H1 (cell line): ENCODE data around the gene SETD9. TPM values are rescaled to one million over a fixed set of nuclear protein-coding genes. Genes with fewer than 3 reads are reported as not detected.

ENCODE experiments used
- CTCF ChIA-PET: fragments of 300-600 bp; sonication (Branson Sonifier 250); formaldehyde crosslinking; loops from one replicate; lab custom pipeline; 2021; ENCODE audit not compliant: partially characterized antibody; lab: Charles Lee
- POLR2A ChIA-PET: fragments of 300-600 bp; sonication (Branson Sonifier 250); formaldehyde crosslinking; loops from one replicate; lab custom pipeline; 2021; ENCODE audit warnings: inconsistent platforms; ENCODE audit not compliant: partially characterized antibody; lab: Charles Lee
- DNase-seq, 2 experiments: peaks; one replicate each; pipeline versions ENCODE4 v3.0.0 to v3.0.0-alpha.2; 2010 to 2022; ENCODE audit warnings: low spot score in 2 of 2, low read depth in 1 of 2, mixed read lengths in 1 of 2
- FAIRE-seq: peaks from 2 replicates; lab custom pipeline; 2011; peaks lifted over from hg19 to GRCh38; lab: Jason Lieb, UNC
- H2AFZ ChIP-seq: 2 replicates; pipeline ENCODE4 v1.8.1; 2012; ENCODE audit warnings: low read length, inconsistent platforms
- H2AK5ac ChIP-seq: 2 replicates; pipeline ENCODE4 v1.6.1; 2013; ENCODE audit warnings: low read depth, low read length
- H2BK120ac ChIP-seq: replicated peaks from 2 replicates; pipeline ENCODE3; 2013; ENCODE audit warnings: low read depth, low read length, inconsistent platforms
- H2BK12ac ChIP-seq: 2 replicates; pipeline ENCODE4 v1.6.1; 2013; ENCODE audit warnings: low read depth, low read length
- H2BK15ac ChIP-seq: 2 replicates; pipeline ENCODE4 v1.6.1; 2013; ENCODE audit warnings: low read length
- H2BK20ac ChIP-seq: 2 replicates; pipeline ENCODE4 v1.6.1; 2013; ENCODE audit warnings: low read length
- H2BK5ac ChIP-seq: 2 replicates; pipeline ENCODE4 v1.6.1; 2013; ENCODE audit warnings: low read depth, low read length
- H3K14ac ChIP-seq: 2 replicates; pipeline ENCODE4 v1.6.1; 2013; ENCODE audit warnings: inconsistent platforms; ENCODE audit not compliant: insufficient read length
- H3K18ac ChIP-seq: 2 replicates; pipeline ENCODE4 v1.6.1; 2013; ENCODE audit warnings: low read length; ENCODE audit errors: extremely low read depth
- H3K23ac ChIP-seq: 2 replicates; pipeline ENCODE4 v1.6.1; 2013; ENCODE audit warnings: inconsistent platforms; ENCODE audit not compliant: insufficient read length
- H3K23me2 ChIP-seq: 2 replicates; pipeline ENCODE4 v1.6.1; 2013; ENCODE audit warnings: low read depth, low read length
- H3K27ac ChIP-seq: 2 replicates; pipeline ENCODE4 v1.6.1; 2011; ENCODE audit warnings: low read depth, low read length, inconsistent platforms
- H3K27me3 ChIP-seq, 4 experiments: replicated peaks in 1 of 4; 1 replicate in 1 of 4; 2 replicates in 3 of 4; pipeline versions ENCODE4 v1.6.1 to v1.8.1; 2011 to 2013; ENCODE audit warnings: low read length in 3 of 4, mild to moderate bottlenecking in 3 of 4, inconsistent platforms in 2 of 4, mixed read lengths in 2 of 4, moderate library complexity in 1 of 4; ENCODE audit not compliant: control insufficient read depth in 3 of 4, insufficient read depth in 3 of 4; ENCODE audit errors: extremely low read depth in 1 of 4
- H3K36me3 ChIP-seq, 4 experiments: 2 replicates each; pipeline versions ENCODE4 v1.6.1 to v1.8.1; 2011 to 2013; ENCODE audit warnings: mild to moderate bottlenecking in 4 of 4, low read length in 3 of 4, moderate library complexity in 2 of 4, control low read depth in 1 of 4, inconsistent platforms in 1 of 4; ENCODE audit not compliant: insufficient read depth in 4 of 4, control insufficient read depth in 2 of 4
- H3K4ac ChIP-seq: replicated peaks from 2 replicates; pipeline ENCODE3; 2013; ENCODE audit warnings: low read length, low read depth, mixed read lengths, inconsistent platforms; ENCODE audit not compliant: insufficient read length
- H3K4me1 ChIP-seq, 4 experiments: replicated peaks in 1 of 4; 1 replicate in 1 of 4; 2 replicates in 3 of 4; pipeline versions ENCODE4 v1.6.1 to v1.8.1; 2011 to 2013; ENCODE audit warnings: low read length in 3 of 4, inconsistent platforms in 2 of 4, mixed read lengths in 1 of 4; ENCODE audit not compliant: insufficient read depth in 4 of 4, control insufficient read depth in 3 of 4
- H3K4me2 ChIP-seq, 2 experiments: 2 replicates each; pipeline versions ENCODE4 v1.6.1 to v1.8.1; 2011 to 2013; ENCODE audit warnings: low read depth in 2 of 2, low read length in 2 of 2, control low read depth in 1 of 2, inconsistent platforms in 1 of 2, mild to moderate bottlenecking in 1 of 2; ENCODE audit not compliant: insufficient read depth in 1 of 2
- H3K4me3 ChIP-seq, 4 experiments: fragments of 200-600, 300-600 bp in 1 of 4; sonication (generic), shearing (Covaris generic), sonication (Bioruptor Twin) in 1 of 4; 2 replicates each; pipeline versions ENCODE4 v1.5.1 to v1.8.1; 2011 to 2016; ENCODE audit warnings: low read length in 4 of 4, low read depth in 3 of 4, control low read depth in 2 of 4, inconsistent platforms in 2 of 4, mild to moderate bottlenecking in 2 of 4, mixed read lengths in 1 of 4, moderate library complexity in 1 of 4; ENCODE audit not compliant: insufficient read depth in 2 of 4; ENCODE audit errors: extremely low read depth in 1 of 4
- H3K56ac ChIP-seq: replicated peaks from 2 replicates; pipeline ENCODE3; 2013; ENCODE audit warnings: low read depth, mild to moderate bottlenecking, mixed read lengths, low read length, inconsistent platforms; ENCODE audit not compliant: insufficient read length
- H3K79me1 ChIP-seq: 2 replicates; pipeline ENCODE4 v1.6.1; 2013; ENCODE audit warnings: low read depth, low read length, control low read depth
- H3K79me2 ChIP-seq, 2 experiments: 2 replicates each; pipeline versions ENCODE4 v1.6.1 to v1.8.1; 2012 to 2013; ENCODE audit warnings: low read length in 2 of 2, mild to moderate bottlenecking in 2 of 2, inconsistent platforms in 1 of 2; ENCODE audit not compliant: insufficient read depth in 2 of 2, control insufficient read depth in 1 of 2
- H3K9ac ChIP-seq, 4 experiments: replicated peaks in 1 of 4; 1 replicate in 1 of 4; 2 replicates in 3 of 4; pipeline versions ENCODE4 v1.6.1 to v1.8.1; 2011 to 2013; ENCODE audit warnings: low read depth in 3 of 4, low read length in 3 of 4, control low read depth in 2 of 4, mild to moderate bottlenecking in 2 of 4, moderate library complexity in 2 of 4, inconsistent platforms in 1 of 4; ENCODE audit errors: extremely low read depth in 1 of 4
- H3K9me3 ChIP-seq, 2 experiments: 2 replicates each; pipeline versions ENCODE4 v1.6.1 to v1.8.1; 2012 to 2013; ENCODE audit warnings: mild to moderate bottlenecking in 2 of 2, moderate library complexity in 2 of 2, control low read depth in 1 of 2, inconsistent platforms in 1 of 2, low read depth in 1 of 2, low read length in 1 of 2, mixed read lengths in 1 of 2; ENCODE audit not compliant: insufficient read depth in 2 of 2
- H4K20me1 ChIP-seq, 2 experiments: replicated peaks in 1 of 2; 2 replicates each; pipeline versions ENCODE3 to v1.8.1; 2011 to 2013; ENCODE audit warnings: inconsistent platforms in 2 of 2, low read length in 2 of 2, mild to moderate bottlenecking in 1 of 2; ENCODE audit not compliant: insufficient read depth in 2 of 2, control insufficient read depth in 1 of 2
- H4K5ac ChIP-seq: 2 replicates; pipeline ENCODE4 v1.6.1; 2013; ENCODE audit warnings: low read length, low read depth, mixed read lengths, inconsistent platforms; ENCODE audit not compliant: insufficient read length
- H4K8ac ChIP-seq: 2 replicates; pipeline ENCODE4 v1.8.0; 2013; ENCODE audit warnings: mild to moderate bottlenecking, moderate library complexity, low read length, inconsistent platforms; ENCODE audit not compliant: insufficient read depth; ENCODE audit errors: extremely low read depth
- H4K91ac ChIP-seq: replicated peaks from 2 replicates; pipeline ENCODE3; 2013; ENCODE audit warnings: low read length, mixed read lengths, inconsistent platforms; ENCODE audit not compliant: insufficient read length
- CBX8 ChIP-seq: fragments of 300-800, 300-1000 bp; sonication (generic); IDR thresholded peaks from 2 replicates; pipeline ENCODE4 v1.7.1; 2016; ENCODE audit warnings: low read depth, low read length, borderline replicate concordance
- JUN ChIP-seq: IDR thresholded peaks from 2 replicates; pipeline ENCODE4 v1.6.1; 2011; ENCODE audit warnings: low read depth, mild to moderate bottlenecking, improper control_type of control experiment, low read length
- POLR2AphosphoS5 ChIP-seq: IDR thresholded peaks from 2 replicates; pipeline ENCODE4 v1.6.1; 2011; ENCODE audit warnings: low read depth, low read length
- RAD21 ChIP-seq, 2 experiments: IDR thresholded peaks in 1 of 2; conservative IDR thresholded peaks in 1 of 2; 2 replicates each; pipeline ENCODE4 v1.6.1; 2011; ENCODE audit warnings: low read depth in 2 of 2, low read length in 2 of 2, improper control_type of control experiment in 1 of 2, inconsistent platforms in 1 of 2, mild to moderate bottlenecking in 1 of 2, moderate library complexity in 1 of 2
- SIN3A ChIP-seq, 2 experiments: IDR thresholded peaks in 1 of 2; conservative IDR thresholded peaks in 1 of 2; 2 replicates each; pipeline ENCODE4 v1.6.1; 2011 to 2012; ENCODE audit warnings: low read length in 2 of 2, improper control_type of control experiment in 1 of 2, low read depth in 1 of 2, mild to moderate bottlenecking in 1 of 2
- SP2 ChIP-seq: IDR thresholded peaks from 2 replicates; pipeline ENCODE4 v1.6.1; 2012; ENCODE audit warnings: mild to moderate bottlenecking, low read length, inconsistent platforms
- TAF7 ChIP-seq: optimal IDR thresholded peaks from 2 replicates; pipeline ENCODE3; 2011; ENCODE audit warnings: low read depth, mild to moderate bottlenecking, inconsistent platforms, low read length, moderate library complexity, borderline replicate concordance
- WGBS, 2 experiments: shearing (Covaris generic) in 1 of 2; methylation state at CpG; one replicate each; pipeline versions ENCODE4 v1.1.6 to v1.1.7; 2013 to 2015; ENCODE audit warnings: low lambda C conversion rate in 2 of 2, mixed read lengths in 2 of 2, inconsistent platforms in 1 of 2, low coverage in 1 of 2, missing lambda C conversion rate in 1 of 2; ENCODE audit not compliant: insufficient replicate concordance in 2 of 2, insufficient coverage in 1 of 2, insufficient read length in 1 of 2; ENCODE audit errors: extremely low coverage in 1 of 2, missing lambda C conversion rate in 1 of 2; 5-methylcytosine and 5-hydroxymethylcytosine counted together
- polyA plus RNA-seq, 7 experiments: library from polyadenylated mRNA; depleted of rRNA in 3 of 7; stranded (reverse) in 5 of 7; unstranded in 2 of 7; fragments of >200 nt in 5 of 7; fragments of 200-250 nt in 2 of 7; gene quantifications; 1 replicate in 5 of 7; 2 replicates in 1 of 7; 4 replicates in 1 of 7; pipeline versions ENCODE4 v1.2.1 to v1.2.3, GENCODE V29; 2011 to 2013; ENCODE audit warnings: missing spikeins in 2 of 7, mixed read lengths in 2 of 7
- total RNA-seq: library from RNA; stranded (reverse); fragmentation: NEBNext Ultra II Directional; extraction: Animal tissue kit (Norgen Biotek cat#: 25700); gene quantifications from 2 replicates; pipeline ENCODE4 v1.2.1, GENCODE V29; 2021
- TF ChIP-seq, protein P1 (sequence below): IDR thresholded peaks from 2 replicates; pipeline ENCODE4 v1.6.1; 2011; ENCODE audit warnings: low read length, improper control_type of control experiment
- TF ChIP-seq, protein P2 (sequence below): IDR thresholded peaks from 2 replicates; pipeline ENCODE4 v1.6.1; 2012; ENCODE audit warnings: inconsistent platforms

Gene SETD9
- total and polyA plus RNA-seq, 2 of the 8 experiments (the other 6 are each of a cell fraction or from before 2014, with no cell fraction given), result 4.5 to 11.9 TPM

DNA sequence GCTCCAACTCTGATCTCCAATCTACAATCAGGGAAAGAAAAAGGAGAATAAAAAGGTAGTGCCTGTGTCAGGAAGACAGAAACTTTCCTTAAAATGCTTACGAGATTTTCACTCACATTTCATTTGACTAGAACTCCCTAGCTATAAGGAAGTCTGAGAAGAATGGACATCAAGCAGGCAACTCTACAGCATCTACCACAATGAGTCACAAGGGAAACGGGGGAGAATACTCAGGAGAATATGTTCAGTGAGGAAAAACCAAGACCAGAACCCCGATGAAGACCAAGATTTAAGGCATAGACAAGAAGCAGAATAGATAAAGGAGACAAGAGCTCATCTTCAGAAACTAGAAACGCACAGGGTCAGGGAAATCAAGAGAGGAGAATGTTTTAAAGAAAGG is 9.0 kb upstream of the SETD9 start:
- CTCF ChIA-PET, result interaction anchor here (0.7 to 4.9 kb wide), 23 partner anchors 8 to 636 kb away, joined by 3 to 22 read pairs (median 4); partner anchors contain the start of gene SETD9
- Histone ChIP-seq H3K23me2 (no peaks in the 10 kb centered on the region; the same call in 1 of the 2 replicates), H4K91ac (no peak overlapping the region), H3K4me2 (no peak overlapping the region), H2BK20ac (no peak overlapping the region), H3K27ac (no peak overlapping the region), H3K36me3 (no peaks in the 10 kb centered on the region), H2AFZ (no peak overlapping the region; the same call in 1 of the 2 replicates), H3K18ac (no peak overlapping the region), H2BK120ac (no peak overlapping the region), H3K27me3 (no peaks in the 10 kb centered on the region), H2BK15ac (no peak overlapping the region), H3K4ac (no peak overlapping the region), H2AK5ac (no peak overlapping the region), H4K5ac (no peak overlapping the region), H3K9me3 (peaks cover 0 to 3% of the 10 kb centered on the region in 2 experiments; a peak in 1 of 4 replicates), H3K4me3 (no peak overlapping the region), H4K20me1 (no peaks in the 10 kb centered on the region), H2BK12ac (no peak overlapping the region), H3K79me1 (no peaks in the 10 kb centered on the region), H3K23ac (no peak overlapping the region), H3K4me1 (no peaks in the 10 kb centered on the region), H3K9ac (no peak overlapping the region), H2BK5ac (no peak overlapping the region), H4K8ac (no peak overlapping the region), H3K79me2 (no peaks in the 10 kb centered on the region), H3K56ac (no peak overlapping the region), H3K14ac (no peak overlapping the region)
- no peak for FAIRE-seq
- 76% methylated on average over 4 of the region's 4 CpGs; no CpG with 5 or more reads in 1 of the 2 experiments for WGBS, 2 experiments
- no peak for DNase-seq
- POLR2A ChIA-PET, result interaction anchor here (0.6 to 3.6 kb wide), 2 partner anchors 10 to 1215 kb away, joined by 3 to 19 read pairs; partner anchors contain the start of gene SETD9
- no peak for TF ChIP-seq CBX8
- TF ChIP-seq, protein P1, sequence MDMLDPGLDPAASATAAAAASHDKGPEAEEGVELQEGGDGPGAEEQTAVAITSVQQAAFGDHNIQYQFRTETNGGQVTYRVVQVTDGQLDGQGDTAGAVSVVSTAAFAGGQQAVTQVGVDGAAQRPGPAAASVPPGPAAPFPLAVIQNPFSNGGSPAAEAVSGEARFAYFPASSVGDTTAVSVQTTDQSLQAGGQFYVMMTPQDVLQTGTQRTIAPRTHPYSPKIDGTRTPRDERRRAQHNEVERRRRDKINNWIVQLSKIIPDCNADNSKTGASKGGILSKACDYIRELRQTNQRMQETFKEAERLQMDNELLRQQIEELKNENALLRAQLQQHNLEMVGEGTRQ, result no peak
- TF ChIP-seq TAF7, result no peak
- TF ChIP-seq, protein P2, sequence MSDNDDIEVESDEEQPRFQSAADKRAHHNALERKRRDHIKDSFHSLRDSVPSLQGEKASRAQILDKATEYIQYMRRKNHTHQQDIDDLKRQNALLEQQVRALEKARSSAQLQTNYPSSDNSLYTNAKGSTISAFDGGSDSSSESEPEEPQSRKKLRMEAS, result no peak
- TF ChIP-seq SIN3A (conservative IDR thresholded peaks at IDR 0.05 in 1 of 2, IDR thresholded peaks at IDR 0.05 in 1 of 2; ENCODE audit: low read depth in 1 of 2, low read length in 2 of 2), result no peak
- TF ChIP-seq SP2, result no peak
- no peak for TF ChIP-seq JUN
- TF ChIP-seq RAD21 (IDR thresholded peaks at IDR 0.05 in 1 of 2, conservative IDR thresholded peaks at IDR 0.05 in 1 of 2; ENCODE audit: low read depth in 2 of 2, low read length in 2 of 2), result no peak
- TF ChIP-seq POLR2AphosphoS5, result no peak
